Nephron (organoid): ENCODE data around the gene PTCD1.
A peak's percentile ranks its signal among the peaks of the same experiment; 100 is the strongest.

Experiments used
- H3K27ac Mint-ChIP-seq, 3 experiments: 2 replicates each; pipeline ENCODE4 v1.8.0; 2020; ENCODE audit warnings: mixed read lengths in 3 of 3, mild to moderate bottlenecking in 2 of 3, moderate library complexity in 1 of 3
- H3K27me3 Mint-ChIP-seq: 2 replicates; pipeline ENCODE4 v1.8.0; 2021; ENCODE audit warnings: low read depth, mild to moderate bottlenecking, moderate library complexity, mixed read lengths
- H3K36me3 Mint-ChIP-seq: 2 replicates; pipeline ENCODE4 v1.8.0; 2020; ENCODE audit warnings: low read depth, mixed read lengths
- H3K4me1 Mint-ChIP-seq: 2 replicates; pipeline ENCODE4 v1.8.0; 2020; ENCODE audit warnings: mixed read lengths
- H3K4me3 Mint-ChIP-seq, 3 experiments: 2 replicates each; pipeline ENCODE4 v1.8.0; 2020; ENCODE audit warnings: mild to moderate bottlenecking in 3 of 3, mixed read lengths in 3 of 3, moderate library complexity in 2 of 3
- H3K9me3 Mint-ChIP-seq: 2 replicates; pipeline ENCODE4 v1.8.0; 2020; ENCODE audit warnings: mixed read lengths
- CTCF ChIP-seq, 3 experiments: fragments of 200-600 bp; sonication (generic); IDR thresholded peaks; one replicate each; pipeline ENCODE4 v1.5.0; 2021; ENCODE audit warnings: antibody characterized with exemption in 3 of 3; ENCODE audit not compliant: unreplicated experiment in 3 of 3

The PTCD1 gene

GRCh38 chr7:99404235-99404976, 34.2 kb downstream of the PTCD1 start:
- Mint-ChIP-seq H3K4me1 (peaks cover 26% of the 10 kb centered on the region), H3K27me3 (no peaks in the 10 kb centered on the region), H3K9me3 (no peaks in the 10 kb centered on the region)

DNA sequence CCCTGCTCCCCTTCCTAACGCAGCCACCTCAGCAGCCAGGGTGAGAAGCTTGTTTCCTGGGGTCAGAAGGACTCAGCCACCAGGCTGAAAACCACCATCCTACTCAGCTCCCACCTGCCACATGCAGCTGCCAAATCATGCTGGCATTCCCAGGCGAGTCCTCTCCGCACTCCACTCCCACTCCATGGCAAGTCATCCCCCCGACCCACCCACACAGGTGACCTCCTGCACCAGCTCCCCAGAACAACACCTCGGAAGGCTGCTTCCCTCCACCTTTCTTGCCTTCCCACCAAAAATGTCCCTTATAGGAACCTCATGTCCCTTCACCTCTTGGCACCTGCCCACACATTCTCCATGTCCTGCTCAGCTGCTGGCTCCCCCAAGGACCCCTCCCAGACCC, 34.8 kb downstream of the PTCD1 start:
- Mint-ChIP-seq H3K4me3 (no peak overlapping the region), H3K36me3 (peaks cover 47% of the 10 kb centered on the region), H3K4me1 (peaks cover 23% of the 10 kb centered on the region), H3K27ac (no peak overlapping the region), H3K27me3 (no peaks in the 10 kb centered on the region), H3K9me3 (no peaks in the 10 kb centered on the region)
- TF ChIP-seq CTCF (IDR thresholded peaks at IDR 0.05; ENCODE audit: unreplicated experiment in 3 of 3) = no peak

More at GRCh38 chr7:99404235-99404976, 34.2 kb downstream of the PTCD1 start:
- Mint-ChIP-seq H3K27ac (peak overlapping the region in 1 of 3 experiments; percentile 13), H3K36me3 (peaks cover 45% of the 10 kb centered on the region), H3K4me3 (peak overlapping the region; percentile 15 to 81 (median 70))
- no peak for TF ChIP-seq CTCF (IDR thresholded peaks at IDR 0.05; ENCODE audit: unreplicated experiment in 3 of 3)

DNA sequence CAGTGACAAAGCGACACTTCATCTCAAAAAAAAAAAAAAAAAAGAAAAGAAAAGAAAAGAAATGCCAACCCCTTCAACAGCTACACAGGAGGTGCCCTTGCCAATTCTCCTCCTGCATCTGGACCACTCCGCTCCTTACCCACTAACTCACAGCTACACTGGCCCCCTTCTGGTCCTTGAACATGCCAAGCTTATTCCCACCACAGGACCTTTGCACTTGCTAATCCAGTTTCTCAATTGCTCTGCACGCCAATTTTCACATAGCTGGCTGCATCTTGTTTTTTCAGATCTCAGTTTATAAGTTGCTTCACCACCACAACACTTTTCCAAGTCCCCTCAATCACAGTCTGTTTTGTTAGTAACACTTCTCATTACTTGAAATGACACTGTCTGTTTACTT, 35.7 kb downstream of the PTCD1 start:
- TF ChIP-seq CTCF (IDR thresholded peaks at IDR 0.05; ENCODE audit: unreplicated experiment in 3 of 3) = no peak
- H3K27me3 Mint-ChIP-seq = no peaks in the 10 kb centered on the region
- H3K27ac Mint-ChIP-seq = no peak overlapping the region
- no peaks in the 10 kb centered on the region for H3K9me3 Mint-ChIP-seq
- H3K4me3 Mint-ChIP-seq = no peak overlapping the region
- H3K4me1 Mint-ChIP-seq = peaks cover 24% of the 10 kb centered on the region
- H3K36me3 Mint-ChIP-seq = peaks cover 55% of the 10 kb centered on the region

GRCh38 chr7:99399597-99399996, 39.0 kb downstream of the PTCD1 start:
- no peaks in the 10 kb centered on the region for H3K27me3 Mint-ChIP-seq
- H3K36me3 Mint-ChIP-seq = peaks cover 64% of the 10 kb centered on the region
- no peak for TF ChIP-seq CTCF (IDR thresholded peaks at IDR 0.05; ENCODE audit: unreplicated experiment in 3 of 3)
- peaks cover 12% of the 10 kb centered on the region for H3K4me1 Mint-ChIP-seq
- H3K27ac Mint-ChIP-seq = no peak overlapping the region
- no peaks in the 10 kb centered on the region for H3K9me3 Mint-ChIP-seq
- no peak overlapping the region for H3K4me3 Mint-ChIP-seq

- no peak for TF ChIP-seq CTCF (IDR thresholded peaks at IDR 0.05; ENCODE audit: unreplicated experiment in 3 of 3)
- Mint-ChIP-seq H3K36me3 (peaks cover 60% of the 10 kb centered on the region), H3K27me3 (no peaks in the 10 kb centered on the region)
Measured at GRCh38 chr7:99398891-99399445, 39.6 kb downstream of the PTCD1 start.

More at GRCh38 chr7:99398891-99399445, 39.6 kb downstream of the PTCD1 start:
- Mint-ChIP-seq H3K9me3 (no peaks in the 10 kb centered on the region), H3K27ac (no peak overlapping the region), H3K4me1 (peaks cover 8% of the 10 kb centered on the region), H3K4me3 (no peak overlapping the region)
